ENCODE results near the gene PRDM2.

DNA sequence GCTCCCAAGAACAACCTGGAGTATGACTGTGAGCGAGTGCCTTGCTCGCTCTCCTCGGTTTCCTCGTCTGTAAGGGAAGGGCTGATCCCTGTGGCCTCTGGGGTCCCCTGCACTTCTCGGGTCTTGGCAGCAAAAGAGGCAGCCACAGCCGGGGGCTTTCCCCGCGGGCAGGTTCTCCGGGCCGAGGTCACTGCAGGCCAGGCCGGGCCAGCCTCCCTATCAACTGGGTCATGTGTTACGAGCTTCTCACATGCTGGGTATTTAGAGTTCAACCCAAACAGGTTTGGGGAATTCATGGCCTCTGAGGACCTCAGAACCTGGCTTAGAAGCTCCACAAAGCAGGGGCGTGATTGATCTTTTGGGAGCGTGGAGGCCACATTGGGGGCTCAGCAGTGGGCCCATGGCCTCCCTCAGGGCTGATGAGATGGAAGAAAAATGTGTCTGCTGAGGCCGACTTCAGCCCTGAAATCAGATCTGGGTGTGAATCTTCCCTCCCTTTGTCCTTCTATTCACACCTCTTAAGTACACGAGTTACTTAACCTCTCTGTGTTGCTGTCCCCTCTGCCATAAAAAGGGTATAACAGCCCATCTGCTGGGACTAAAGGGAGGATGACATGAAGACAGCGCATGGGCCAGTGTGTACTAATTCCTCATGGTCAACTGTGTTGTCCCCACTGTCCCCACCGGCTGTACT is 103.7 kb downstream of the PRDM2 start:
- TF ChIP-seq, protein P1, sequence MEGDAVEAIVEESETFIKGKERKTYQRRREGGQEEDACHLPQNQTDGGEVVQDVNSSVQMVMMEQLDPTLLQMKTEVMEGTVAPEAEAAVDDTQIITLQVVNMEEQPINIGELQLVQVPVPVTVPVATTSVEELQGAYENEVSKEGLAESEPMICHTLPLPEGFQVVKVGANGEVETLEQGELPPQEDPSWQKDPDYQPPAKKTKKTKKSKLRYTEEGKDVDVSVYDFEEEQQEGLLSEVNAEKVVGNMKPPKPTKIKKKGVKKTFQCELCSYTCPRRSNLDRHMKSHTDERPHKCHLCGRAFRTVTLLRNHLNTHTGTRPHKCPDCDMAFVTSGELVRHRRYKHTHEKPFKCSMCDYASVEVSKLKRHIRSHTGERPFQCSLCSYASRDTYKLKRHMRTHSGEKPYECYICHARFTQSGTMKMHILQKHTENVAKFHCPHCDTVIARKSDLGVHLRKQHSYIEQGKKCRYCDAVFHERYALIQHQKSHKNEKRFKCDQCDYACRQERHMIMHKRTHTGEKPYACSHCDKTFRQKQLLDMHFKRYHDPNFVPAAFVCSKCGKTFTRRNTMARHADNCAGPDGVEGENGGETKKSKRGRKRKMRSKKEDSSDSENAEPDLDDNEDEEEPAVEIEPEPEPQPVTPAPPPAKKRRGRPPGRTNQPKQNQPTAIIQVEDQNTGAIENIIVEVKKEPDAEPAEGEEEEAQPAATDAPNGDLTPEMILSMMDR (IDR thresholded peaks at IDR 0.05) = no peak
- no peak for TF ChIP-seq POLR2A (IDR thresholded peaks at IDR 0.05)
